HG02840 (cell line): ENCODE results near the gene TBX5.

ENCODE experiments used
- ATAC-seq: cut with Tn5 transposase; IDR thresholded peaks from one replicate; pipeline ENCODE4 v1.9.1; 2021; ENCODE audit warnings: mild to moderate bottlenecking, moderate library complexity, moderate number of reproducible peaks; ENCODE audit not compliant: unreplicated experiment, low FRiP score

TBX5 gene

GRCh38 chr12:114335607-114336006 lies 70.3 kb downstream of the TBX5 start:
- no peak for ATAC-seq

GRCh38 chr12:114334395-114334794 lies 71.5 kb downstream of the TBX5 start:
- ATAC-seq = no peak

- ATAC-seq = no peak
Observed at GRCh38 chr12:114328292-114328691, 77.7 kb downstream of the TBX5 start.

GRCh38 chr12:114327765-114328164 lies 78.2 kb downstream of the TBX5 start:
- ATAC-seq = no peak

GRCh38 chr12:114321524-114321923 lies 84.4 kb downstream of the TBX5 start:
- no peak for ATAC-seq

- no peak for ATAC-seq
Observed at GRCh38 chr12:114320968-114321367, 85.0 kb downstream of the TBX5 start.

- ATAC-seq = no peak
Observed at GRCh38 chr12:114320101-114320500, 85.8 kb downstream of the TBX5 start.

GRCh38 chr12:114319422-114319821 lies 86.5 kb downstream of the TBX5 start:
- no peak for ATAC-seq

GRCh38 chr12:114318984-114319383 lies 87.0 kb downstream of the TBX5 start:
- ATAC-seq = no peak

- no peak for ATAC-seq
Observed at GRCh38 chr12:114316076-114316475, 89.9 kb downstream of the TBX5 start.

GRCh38 chr12:114314974-114315720 lies 90.8 kb downstream of the TBX5 start:
- no peak for ATAC-seq

GRCh38 chr12:114314403-114314802 lies 91.5 kb downstream of the TBX5 start:
- no peak for ATAC-seq

GRCh38 chr12:114313910-114314309 lies 92.0 kb downstream of the TBX5 start:
- ATAC-seq = no peak

- ATAC-seq = no peak
Observed at GRCh38 chr12:114311974-114312373, 94.0 kb downstream of the TBX5 start.

GRCh38 chr12:114306646-114307045 lies 99.3 kb downstream of the TBX5 start:
- ATAC-seq = no peak

- ATAC-seq = no peak
Observed at GRCh38 chr12:114305446-114305845, 100.5 kb downstream of the TBX5 start.
